Upper lobe of left lung (tissue), 4 donors: ENCODE data around the gene CHRNA9.

Experiments
- EP300 ChIP-seq, 4 donors: sonication (generic); formaldehyde crosslinking; IDR thresholded peaks; one replicate each; pipeline ENCODE4 v1.5.1; 2017; ENCODE audit warnings: antibody characterized with exemption in 4 of 4, control low read depth in 2 of 4
- TF ChIP-seq, protein P1 (sequence below), 6 experiments: fragments of 450-650 bp in 4 of 6; fragments of 200-600 bp in 2 of 6; sonication (generic) in 2 of 6; IDR thresholded peaks; one replicate each; pipeline ENCODE4 v1.5.1; 2016 to 2019; ENCODE audit warnings: antibody characterized with exemption in 6 of 6

DNA sequence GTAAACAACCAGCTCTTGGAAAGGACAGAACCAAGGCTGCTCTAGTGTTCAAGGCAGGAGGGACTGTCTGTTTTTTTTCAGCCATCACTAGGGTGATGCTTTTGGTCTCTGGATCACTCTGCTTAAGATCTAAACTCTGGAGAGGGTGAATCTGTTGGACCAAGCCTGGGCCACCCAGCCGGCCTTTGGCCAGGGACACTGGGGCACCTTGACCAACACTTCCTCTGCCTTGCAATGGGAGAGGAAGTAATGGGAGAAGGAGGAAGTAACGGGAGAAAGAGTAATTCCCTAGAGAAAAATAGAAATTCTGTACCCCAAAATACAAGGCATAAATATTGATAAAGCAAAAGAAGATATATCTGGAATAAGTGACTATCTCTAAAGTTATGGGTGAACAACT lies 12.9 kb downstream of the CHRNA9 start:
- TF ChIP-seq, protein P1, sequence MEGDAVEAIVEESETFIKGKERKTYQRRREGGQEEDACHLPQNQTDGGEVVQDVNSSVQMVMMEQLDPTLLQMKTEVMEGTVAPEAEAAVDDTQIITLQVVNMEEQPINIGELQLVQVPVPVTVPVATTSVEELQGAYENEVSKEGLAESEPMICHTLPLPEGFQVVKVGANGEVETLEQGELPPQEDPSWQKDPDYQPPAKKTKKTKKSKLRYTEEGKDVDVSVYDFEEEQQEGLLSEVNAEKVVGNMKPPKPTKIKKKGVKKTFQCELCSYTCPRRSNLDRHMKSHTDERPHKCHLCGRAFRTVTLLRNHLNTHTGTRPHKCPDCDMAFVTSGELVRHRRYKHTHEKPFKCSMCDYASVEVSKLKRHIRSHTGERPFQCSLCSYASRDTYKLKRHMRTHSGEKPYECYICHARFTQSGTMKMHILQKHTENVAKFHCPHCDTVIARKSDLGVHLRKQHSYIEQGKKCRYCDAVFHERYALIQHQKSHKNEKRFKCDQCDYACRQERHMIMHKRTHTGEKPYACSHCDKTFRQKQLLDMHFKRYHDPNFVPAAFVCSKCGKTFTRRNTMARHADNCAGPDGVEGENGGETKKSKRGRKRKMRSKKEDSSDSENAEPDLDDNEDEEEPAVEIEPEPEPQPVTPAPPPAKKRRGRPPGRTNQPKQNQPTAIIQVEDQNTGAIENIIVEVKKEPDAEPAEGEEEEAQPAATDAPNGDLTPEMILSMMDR (IDR thresholded peaks at IDR 0.05), result no peak
- no peak for TF ChIP-seq EP300 (IDR thresholded peaks at IDR 0.05)
